Stimulated activated CD4-positive, alpha-beta T cell treated with anti-CD3 and anti-CD28 coated beads, TNF-alpha, amount 100 ng/mL, for 4 hours (primary cell): ENCODE measurements around the gene SLC47A1.

Source experiments
- DNase-seq, 3 experiments: peaks; one replicate each; pipeline ENCODE4 v3.0.0-alpha.2; 2020; ENCODE audit warnings: low read depth in 3 of 3

SLC47A1 gene

DNA sequence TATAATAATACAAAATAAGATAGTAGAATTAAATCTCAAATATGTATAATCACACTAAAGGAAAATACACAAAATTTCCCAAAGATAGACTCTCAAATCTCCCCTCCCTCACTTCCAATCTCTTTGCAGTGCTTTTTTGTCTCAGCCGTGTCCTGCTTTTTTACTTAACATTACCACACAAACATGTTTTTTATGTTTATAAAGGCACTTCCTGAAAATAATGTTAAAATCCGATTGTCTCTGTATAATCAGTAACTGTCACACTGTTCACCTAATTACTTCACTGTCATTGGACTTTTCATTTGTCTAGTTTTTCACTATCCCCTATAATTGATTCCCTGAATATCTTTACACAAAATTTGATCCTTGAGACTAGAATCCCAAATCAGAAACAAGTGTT is 76.7 kb downstream of the SLC47A1 start:
- no peak for DNase-seq

- no peak for DNase-seq
Observed at GRCh38 chr17:19610879-19611278, 77.2 kb downstream of the SLC47A1 start.

- DNase-seq: no peak
Observed at GRCh38 chr17:19613979-19614378, 80.3 kb downstream of the SLC47A1 start.

DNA sequence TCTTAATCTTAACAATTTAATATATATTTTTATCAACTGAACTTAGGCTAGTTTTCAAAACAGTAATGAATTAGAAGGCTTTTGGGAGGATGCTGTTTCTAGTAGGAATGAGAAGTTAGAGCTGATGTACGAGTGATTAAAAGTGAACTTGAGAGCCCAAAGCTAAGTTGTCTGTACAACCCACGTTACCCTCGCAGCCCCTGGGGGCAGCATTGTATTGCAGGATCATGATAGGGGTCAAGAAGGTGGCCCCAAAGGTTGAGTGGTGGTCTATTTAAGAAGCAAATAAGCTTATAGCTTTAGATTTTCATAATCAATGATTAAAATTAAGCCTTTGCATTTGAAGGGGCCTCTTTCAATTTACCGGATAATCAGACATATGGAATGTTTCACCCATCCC is 81.2 kb downstream of the SLC47A1 start:
- DNase-seq: no peak

DNA sequence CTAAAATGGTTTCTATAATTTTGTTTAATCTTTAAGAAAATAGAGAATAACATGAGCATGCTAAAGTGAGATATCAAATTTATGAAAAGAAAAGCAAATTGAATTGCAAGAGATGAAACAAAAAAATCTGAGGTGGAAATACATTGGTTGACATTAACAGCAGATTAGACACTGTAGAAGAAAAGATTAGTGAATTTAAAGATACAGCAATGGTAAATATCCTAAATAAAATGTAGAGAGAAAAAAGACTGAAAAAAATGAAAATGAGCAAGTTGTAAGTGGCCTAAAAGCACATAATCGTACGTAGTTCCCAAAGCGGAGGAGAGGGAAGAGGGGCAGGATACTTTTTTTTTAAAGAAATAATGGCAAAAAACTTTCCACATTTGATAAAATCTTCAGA is 84.4 kb downstream of the SLC47A1 start:
- no peak for DNase-seq

DNA sequence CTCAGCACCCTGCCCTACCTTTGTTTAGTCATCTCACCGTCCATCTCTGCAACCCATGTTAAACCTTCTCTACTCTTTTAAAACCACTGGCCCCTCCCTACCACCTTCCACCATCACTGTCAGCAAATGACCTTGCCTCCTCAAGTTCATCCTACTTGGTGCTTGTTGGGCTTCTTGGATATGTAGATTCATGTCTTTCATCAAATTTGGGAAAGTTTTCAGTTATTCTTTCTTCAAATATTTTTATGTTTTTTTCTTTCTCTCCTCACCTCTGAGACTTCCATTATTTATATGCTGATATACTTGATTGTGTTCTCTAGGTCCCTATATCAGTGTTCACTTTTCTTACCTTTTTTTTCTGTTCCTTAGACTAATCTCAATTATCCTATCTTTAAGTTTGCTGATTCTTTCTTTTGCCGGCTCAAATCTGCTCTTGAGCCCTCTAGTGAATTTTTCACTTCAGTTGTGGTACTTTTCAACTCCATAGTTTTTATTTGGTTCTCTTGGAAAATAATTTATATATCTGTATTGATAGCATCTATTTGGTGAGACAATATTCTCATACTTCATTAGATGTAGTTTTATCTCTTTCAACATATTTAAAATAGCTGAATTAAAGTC is 86.2 kb downstream of the SLC47A1 start:
- no peak for DNase-seq

- no peak for DNase-seq
Observed at GRCh38 chr17:19621697-19622096, 88.0 kb downstream of the SLC47A1 start.

- no peak for DNase-seq
Observed at GRCh38 chr17:19626079-19626478, 92.4 kb downstream of the SLC47A1 start.
